ENCODE results near the gene PHAF1.

GRCh38 chr16:67105246-67105645 is 4.5 kb upstream of the PHAF1 start:
- TF ChIP-seq CTCF (IDR thresholded peaks at IDR 0.05): no peak
- TF ChIP-seq POLR2A (IDR thresholded peaks at IDR 0.05): no peak

All from adrenal gland (tissue), 5 donors.